Uterus (tissue), 4 donors: ENCODE data around the gene FN1. TPM values are rescaled to one million over a fixed set of nuclear protein-coding genes. Genes with fewer than 3 reads are reported as not detected.

ENCODE experiments used
- DNase-seq, 2 donors: peaks; one replicate each; pipeline ENCODE4 v3.0.0-alpha.2; 2019 to 2020
- H3K27ac ChIP-seq, 2 donors: fragments of 200-600 bp; sonication (generic); 1 replicate in 1 of 2; 2 replicates in 1 of 2; pipeline ENCODE4 v1.5.1; 2016 to 2018
- H3K27me3 ChIP-seq, 2 donors: fragments of 200-600 bp; sonication (generic); one replicate each; pipeline ENCODE4 v1.5.1; 2018 to 2019; ENCODE audit warnings: control low read depth in 1 of 2
- H3K36me3 ChIP-seq, 2 donors: fragments of 200-600 bp; sonication (generic); one replicate each; pipeline ENCODE4 v1.5.1; 2019; ENCODE audit warnings: control low read depth in 1 of 2
- H3K4me1 ChIP-seq, 2 donors: fragments of 200-600 bp; sonication (generic); one replicate each; pipeline ENCODE4 v1.5.1; 2018 to 2019; ENCODE audit warnings: control low read depth in 1 of 2
- H3K4me3 ChIP-seq, 2 donors: fragments of 200-600 bp; sonication (generic); 1 replicate in 1 of 2; 2 replicates in 1 of 2; pipeline ENCODE4 v1.5.1; 2018 to 2019; ENCODE audit warnings: mild to moderate bottlenecking in 1 of 2
- H3K9me3 ChIP-seq, 2 donors: fragments of 200-600 bp; sonication (generic); one replicate each; pipeline ENCODE4 v1.5.1; 2019; ENCODE audit warnings: control low read depth in 1 of 2
- CTCF ChIP-seq, 4 experiments: fragments of 200-600 bp in 2 of 4; fragments of 450-650 bp in 2 of 4; sonication (generic) in 2 of 4; IDR thresholded peaks; one replicate each; pipeline ENCODE4 v1.5.1; 2016 to 2019; ENCODE audit warnings: antibody characterized with exemption in 4 of 4, mild to moderate bottlenecking in 2 of 4, moderate library complexity in 1 of 4
- POLR2A ChIP-seq, 2 donors: fragments of 450-650 bp; IDR thresholded peaks; one replicate each; pipeline ENCODE4 v1.6.1; 2016; ENCODE audit warnings: antibody characterized with exemption in 2 of 2, mild to moderate bottlenecking in 1 of 2, moderate library complexity in 1 of 2
- intact Hi-C: fragments of 100-400 bp; cut with DNase I; formaldehyde crosslinking; loops from one replicate; pipeline ENCODE4 v1.15.1; 2023; ENCODE audit warnings: low total_unique reads
- total RNA-seq, 4 donors: library from RNA; depleted of rRNA in 3 of 4; stranded (reverse); fragments of >200 nt in 3 of 4; gene quantifications; one replicate each; pipeline versions ENCODE4 v1.1.0 to v1.2.4, GENCODE V29; 2014 to 2023
- donor health status: DM: yes; HTN: yes; CAD: no.

FN1 gene
- total RNA-seq, 4 donors from 2014 or later, result 218 to 1,074 (median 261) TPM

GRCh38 chr2:215404348-215405012 lies 31.4 kb downstream of the FN1 start:
- Histone ChIP-seq H3K4me3 (no peak overlapping the region), H3K27ac (peak overlapping the region; percentile 20 to 28), H3K27me3 (no peaks in the 10 kb centered on the region), H3K36me3 (no peaks in the 10 kb centered on the region), H3K9me3 (no peaks in the 10 kb centered on the region), H3K4me1 (no peaks in the 10 kb centered on the region)
- TF ChIP-seq POLR2A (IDR thresholded peaks at IDR 0.05) (no peak), CTCF (IDR thresholded peaks at IDR 0.05) (no peak)
- intact Hi-C loops, result no loop called here
- DNase-seq, result no peak

GRCh38 chr2:215403441-215404347 lies 32.2 kb downstream of the FN1 start:
- peak in 1 of 2 donors; percentile 17 for DNase-seq
- H3K36me3 ChIP-seq, result no peaks in the 10 kb centered on the region
- TF ChIP-seq CTCF (IDR thresholded peaks at IDR 0.05) (no peak), POLR2A (IDR thresholded peaks at IDR 0.05) (no peak)
- no peak overlapping the region for H3K4me3 ChIP-seq
- H3K27ac ChIP-seq, result peak overlapping the region; percentile 20 to 28
- no peaks in the 10 kb centered on the region for H3K9me3 ChIP-seq
- no peaks in the 10 kb centered on the region for H3K27me3 ChIP-seq
- intact Hi-C loops, result no loop called here
- no peaks in the 10 kb centered on the region for H3K4me1 ChIP-seq

GRCh38 chr2:215401896-215402379 lies 33.9 kb downstream of the FN1 start:
- Histone ChIP-seq H3K4me3 (no peak overlapping the region), H3K4me1 (no peaks in the 10 kb centered on the region), H3K27ac (peak overlapping the region in 1 of 2 donors; percentile 30), H3K9me3 (no peaks in the 10 kb centered on the region), H3K36me3 (no peaks in the 10 kb centered on the region), H3K27me3 (no peaks in the 10 kb centered on the region)
- intact Hi-C loops, result no loop called here
- no peak for DNase-seq
- TF ChIP-seq CTCF (IDR thresholded peaks at IDR 0.05) (no peak), POLR2A (IDR thresholded peaks at IDR 0.05) (no peak)

- Histone ChIP-seq H3K9me3 (no peaks in the 10 kb centered on the region), H3K4me3 (no peak overlapping the region), H3K4me1 (no peaks in the 10 kb centered on the region), H3K36me3 (no peaks in the 10 kb centered on the region), H3K27ac (no peak overlapping the region), H3K27me3 (no peaks in the 10 kb centered on the region)
- TF ChIP-seq POLR2A (IDR thresholded peaks at IDR 0.05) (no peak), CTCF (IDR thresholded peaks at IDR 0.05) (no peak)
- intact Hi-C loops, result no loop called here
- DNase-seq, result no peak
Measured at GRCh38 chr2:215399067-215399716, 36.7 kb downstream of the FN1 start.
